NCI-H1436 treated with DMSO at 0.1 percent for 48 hours (cell line): Measurements from ENCODE around the gene LRIT1.
"Not testable (repeated sequence)": the region's sequence is repeated elsewhere in the genome, so short reads cannot be mapped to it uniquely, and the experiment has no call there.

Experiments
- DNase-seq: peaks from one replicate; lab custom pipeline; 2025; lab: John Stamatoyannopoulos, UW

The LRIT1 gene, protein sequence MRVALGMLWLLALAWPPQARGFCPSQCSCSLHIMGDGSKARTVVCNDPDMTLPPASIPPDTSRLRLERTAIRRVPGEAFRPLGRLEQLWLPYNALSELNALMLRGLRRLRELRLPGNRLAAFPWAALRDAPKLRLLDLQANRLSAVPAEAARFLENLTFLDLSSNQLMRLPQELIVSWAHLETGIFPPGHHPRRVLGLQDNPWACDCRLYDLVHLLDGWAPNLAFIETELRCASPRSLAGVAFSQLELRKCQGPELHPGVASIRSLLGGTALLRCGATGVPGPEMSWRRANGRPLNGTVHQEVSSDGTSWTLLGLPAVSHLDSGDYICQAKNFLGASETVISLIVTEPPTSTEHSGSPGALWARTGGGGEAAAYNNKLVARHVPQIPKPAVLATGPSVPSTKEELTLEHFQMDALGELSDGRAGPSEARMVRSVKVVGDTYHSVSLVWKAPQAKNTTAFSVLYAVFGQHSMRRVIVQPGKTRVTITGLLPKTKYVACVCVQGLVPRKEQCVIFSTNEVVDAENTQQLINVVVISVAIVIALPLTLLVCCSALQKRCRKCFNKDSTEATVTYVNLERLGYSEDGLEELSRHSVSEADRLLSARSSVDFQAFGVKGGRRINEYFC

DNA sequence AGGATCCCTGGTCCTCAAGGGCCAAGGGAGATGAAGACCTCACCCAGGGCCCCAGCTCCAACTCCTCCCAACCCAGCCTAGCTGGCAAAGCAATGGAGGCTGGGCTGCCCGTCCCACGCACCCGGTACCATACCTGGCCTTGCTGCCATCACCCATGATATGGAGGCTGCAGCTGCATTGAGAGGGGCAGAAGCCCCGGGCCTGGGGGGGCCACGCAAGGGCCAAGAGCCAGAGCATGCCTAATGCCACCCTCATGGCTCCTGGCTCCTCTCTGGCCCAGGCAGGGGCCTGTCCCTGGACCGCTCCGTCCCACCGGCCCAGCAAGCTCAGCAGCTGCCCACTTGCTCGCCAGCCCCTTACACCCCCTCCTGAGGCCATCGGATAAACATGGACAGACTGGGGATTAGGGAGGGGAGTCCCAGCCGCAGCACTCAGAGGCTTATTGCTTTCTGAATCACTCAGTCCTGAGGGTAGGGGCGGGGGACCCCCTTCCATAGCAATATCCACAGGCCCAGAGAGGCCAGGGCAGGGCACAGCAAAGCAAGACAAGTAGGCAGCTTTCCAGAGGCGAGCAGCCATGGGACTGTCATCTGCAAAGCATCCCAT is at the start of gene LRIT1:
Gene LRIT1 (minus strand): TSS at position 362 of the 606 bp plus-strand sequence. CDS start 107 bp downstream, at position 255.
- DNase-seq = no peak

DNA sequence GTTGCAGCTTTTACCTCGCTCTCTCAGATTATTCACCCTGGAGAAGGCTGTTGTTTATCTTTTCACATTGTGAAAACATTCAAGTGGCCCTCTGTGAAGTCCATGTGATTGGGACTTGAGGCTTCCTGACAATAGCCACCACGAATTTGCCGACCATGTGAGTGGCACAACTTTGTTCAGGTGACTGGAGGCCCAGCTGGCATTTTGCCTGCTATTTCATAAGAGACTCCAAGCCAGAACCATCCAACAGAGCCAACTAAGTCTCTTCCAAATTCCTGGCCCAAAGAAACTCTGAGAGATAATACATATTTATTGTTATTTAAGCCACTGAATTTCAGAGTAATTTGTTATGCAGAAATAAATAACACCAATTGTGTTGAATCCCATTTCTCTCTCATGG is 48.9 kb upstream of the LRIT1 start:
- DNase-seq = no peak

DNA sequence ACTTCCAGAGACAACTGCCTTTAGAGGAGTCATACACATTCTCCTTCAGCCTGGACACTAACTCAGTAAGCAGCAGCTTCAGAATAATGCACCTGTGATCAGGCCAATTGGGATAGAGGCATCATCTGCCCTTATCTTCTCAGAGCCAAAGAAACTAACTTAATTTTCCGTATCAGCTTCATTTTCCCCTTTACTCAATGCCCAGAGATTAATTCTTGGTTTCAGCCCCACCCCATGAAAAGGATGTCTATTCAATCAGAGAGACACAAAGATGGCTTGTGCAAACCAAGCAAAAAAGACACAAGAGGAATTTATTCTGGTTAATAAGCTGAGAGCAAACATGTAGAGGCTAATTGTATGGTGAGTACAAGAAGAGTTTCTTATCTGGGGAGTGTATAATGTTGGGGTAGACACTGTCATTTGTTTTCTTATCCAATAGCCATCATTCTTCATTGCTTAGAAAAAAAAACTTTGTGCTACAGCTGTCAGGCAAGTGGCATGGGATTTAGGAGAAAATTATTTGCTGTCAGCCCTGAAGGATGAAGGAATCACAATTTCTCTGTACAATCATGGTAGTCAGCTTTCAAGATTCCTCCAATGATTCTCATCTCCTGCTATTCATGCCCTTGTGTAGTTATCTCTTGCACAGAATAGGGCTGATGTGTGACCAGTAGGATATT is 48.3 kb upstream of the LRIT1 start:
- no peak for DNase-seq

DNA sequence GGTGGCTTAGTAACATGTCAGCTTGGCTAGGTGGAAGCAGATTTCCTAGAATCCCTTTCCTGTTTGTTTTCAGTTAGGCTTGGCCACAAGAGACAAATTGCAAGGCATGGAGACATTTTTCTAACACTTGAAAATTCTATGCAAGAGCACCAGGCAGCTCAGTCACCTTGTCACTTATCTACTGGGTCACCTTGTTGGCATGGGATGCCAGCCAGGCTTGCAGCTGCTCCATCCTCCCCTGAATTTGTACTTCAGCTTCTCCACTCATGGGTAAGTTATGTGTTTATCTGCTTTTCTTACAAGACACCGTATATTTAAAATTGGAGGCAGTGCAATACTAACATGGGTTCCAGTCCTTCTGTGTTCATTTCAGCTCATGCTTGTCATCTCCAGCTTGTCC is 46.8 kb upstream of the LRIT1 start:
- no peak for DNase-seq

DNA sequence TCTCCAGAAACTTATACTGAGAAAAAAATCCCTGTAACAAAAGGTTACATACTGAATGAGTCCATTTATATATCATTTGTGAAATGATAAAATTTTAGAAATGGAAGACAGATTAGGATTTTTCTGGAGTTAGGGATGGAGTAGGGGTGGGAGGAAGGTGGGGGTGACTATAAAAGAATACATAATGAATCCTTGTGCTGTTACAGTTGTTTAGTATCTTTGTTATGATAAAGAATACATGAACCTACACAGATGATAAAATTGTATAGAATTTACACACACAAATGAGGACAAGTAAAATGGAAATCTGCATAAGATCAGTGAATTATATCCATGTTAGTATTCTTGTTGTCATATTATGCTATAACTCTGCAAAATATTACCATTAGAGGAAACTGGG is 45.3 kb upstream of the LRIT1 start:
- DNase-seq = no peak

DNA sequence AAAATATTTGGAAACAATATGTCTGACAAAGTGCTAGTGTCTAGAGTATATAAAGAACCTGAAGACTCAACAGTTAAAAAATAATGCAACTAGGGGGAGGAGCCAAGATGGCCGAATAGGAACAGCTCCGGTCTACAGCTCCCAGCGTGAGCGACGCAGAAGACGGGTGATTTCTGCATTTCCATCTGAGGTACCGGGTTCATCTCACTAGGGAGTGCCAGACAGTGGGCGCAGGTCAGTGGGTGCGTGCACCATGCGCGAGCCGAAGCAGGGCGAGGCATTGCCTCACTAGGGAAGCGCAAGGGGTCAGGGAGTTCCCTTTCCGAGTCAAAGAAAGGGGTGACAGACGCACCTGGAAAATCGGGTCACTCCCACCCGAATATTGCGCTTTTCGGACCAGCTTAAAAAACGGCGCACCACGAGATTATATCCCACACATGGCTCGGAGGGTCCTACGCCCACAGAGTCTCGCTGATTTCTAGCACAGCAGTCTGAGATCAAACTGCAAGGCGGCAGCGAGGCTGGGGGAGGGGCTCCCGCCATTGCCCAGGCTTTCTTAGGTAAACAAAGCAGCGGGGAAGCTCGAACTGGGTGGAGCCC is 38.6 kb upstream of the LRIT1 start:
- DNase-seq = not testable (repeated sequence)

DNA sequence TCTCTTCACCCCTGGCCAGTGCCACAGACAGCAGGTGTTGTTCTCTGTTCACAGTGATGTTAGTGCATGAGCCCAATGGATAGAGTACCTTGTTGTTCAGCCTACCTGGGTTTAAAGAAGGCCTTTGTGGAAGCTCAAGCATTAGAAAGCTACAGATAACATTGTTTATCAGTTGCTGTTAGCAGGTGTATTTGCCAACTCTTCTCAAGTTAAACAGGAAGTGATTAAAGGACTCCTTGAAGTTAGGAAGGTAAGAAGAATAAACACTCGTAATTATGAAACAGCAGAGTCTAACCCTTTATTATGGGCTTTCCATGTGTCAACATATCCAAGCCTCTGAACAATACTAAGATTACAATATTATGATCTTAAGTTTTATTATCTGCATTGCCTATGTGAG is 29.4 kb upstream of the LRIT1 start:
- DNase-seq = peak; percentile 84

DNA sequence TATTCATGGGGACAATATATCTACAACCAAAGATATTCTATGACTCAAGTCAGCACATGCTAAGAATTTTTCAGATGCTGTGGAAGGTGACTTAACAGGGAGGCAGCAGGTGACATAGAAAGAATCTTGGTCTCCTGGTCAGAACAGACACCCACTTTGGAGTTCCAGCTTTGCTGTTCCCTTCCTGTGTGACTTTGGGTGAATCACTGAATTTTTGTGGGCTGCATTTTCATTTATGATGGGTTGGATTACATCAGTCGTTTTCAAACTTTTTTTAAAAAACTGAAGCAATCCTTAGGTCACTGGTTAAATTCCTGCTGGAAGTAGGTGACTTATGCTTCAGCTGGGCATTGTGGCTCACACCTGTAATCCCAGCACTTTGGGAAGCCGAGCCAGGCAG is 28.4 kb upstream of the LRIT1 start:
- no peak for DNase-seq

DNA sequence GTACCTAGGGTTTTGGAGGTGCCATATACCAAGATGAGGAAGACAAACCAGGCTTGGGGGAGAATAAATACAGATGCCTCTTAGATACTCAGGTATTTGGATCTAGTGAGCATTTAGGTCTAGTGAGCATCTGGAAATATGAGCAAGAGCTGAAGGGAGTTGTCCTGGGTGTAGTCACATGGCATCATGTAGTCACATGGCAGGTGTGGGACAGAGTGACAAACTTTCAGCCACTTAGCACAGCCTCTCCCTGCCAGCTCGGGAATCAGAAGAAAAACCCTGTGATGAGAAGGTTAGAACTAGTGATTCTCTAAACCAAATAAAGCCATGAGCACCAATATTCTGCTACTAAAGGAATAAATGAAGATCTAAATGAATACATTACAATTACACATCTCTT is 27.8 kb upstream of the LRIT1 start:
- no peak for DNase-seq

DNA sequence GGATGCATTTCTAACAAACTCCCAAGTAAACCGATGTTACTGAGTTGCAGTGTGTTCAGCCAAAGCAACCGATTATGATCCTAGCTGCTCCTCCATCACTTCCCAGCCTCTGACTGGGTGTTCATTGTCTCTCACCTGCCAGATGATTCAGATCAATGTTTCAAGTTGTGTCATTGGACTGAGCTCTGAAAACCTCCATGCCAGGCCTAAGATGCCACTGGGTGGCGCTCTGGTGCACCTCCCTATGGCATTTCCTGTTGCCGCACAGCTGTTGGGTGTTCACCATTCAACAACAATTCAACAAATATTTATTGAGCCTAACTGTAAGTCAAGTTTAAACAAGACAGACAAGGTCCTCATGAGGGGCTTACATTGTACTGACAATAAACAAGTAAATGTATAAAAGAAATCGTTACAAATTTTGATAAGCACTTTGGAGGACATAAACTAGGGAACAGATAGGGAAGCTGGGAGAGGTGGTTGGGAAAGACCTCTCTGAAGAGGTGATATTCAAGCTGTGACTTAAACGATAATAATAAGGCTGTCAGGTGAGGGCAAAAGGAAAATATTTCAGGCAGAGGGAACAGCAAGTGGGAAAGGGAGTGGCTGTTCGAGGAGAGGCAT is 26.3 kb upstream of the LRIT1 start:
- no peak for DNase-seq

DNA sequence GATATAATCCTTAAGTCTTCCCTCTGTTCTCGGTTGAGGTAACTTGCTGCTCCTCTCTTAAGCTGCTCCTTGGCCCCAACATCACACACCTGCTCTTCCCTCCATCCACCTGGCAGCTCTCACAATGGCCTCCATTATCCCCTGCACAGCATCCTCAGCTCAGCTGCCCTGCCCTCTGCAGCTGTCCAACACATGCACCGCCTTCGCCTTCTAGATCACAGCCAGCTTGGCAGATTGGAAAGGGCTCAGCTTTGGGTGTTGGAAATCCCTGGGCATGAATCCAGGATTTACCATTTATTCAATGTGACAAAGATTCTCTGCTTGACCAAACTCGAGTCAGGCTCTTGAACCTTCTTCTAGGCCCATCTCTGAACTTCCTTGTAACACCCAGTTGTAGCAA is 24.1 kb upstream of the LRIT1 start:
- no peak for DNase-seq

DNA sequence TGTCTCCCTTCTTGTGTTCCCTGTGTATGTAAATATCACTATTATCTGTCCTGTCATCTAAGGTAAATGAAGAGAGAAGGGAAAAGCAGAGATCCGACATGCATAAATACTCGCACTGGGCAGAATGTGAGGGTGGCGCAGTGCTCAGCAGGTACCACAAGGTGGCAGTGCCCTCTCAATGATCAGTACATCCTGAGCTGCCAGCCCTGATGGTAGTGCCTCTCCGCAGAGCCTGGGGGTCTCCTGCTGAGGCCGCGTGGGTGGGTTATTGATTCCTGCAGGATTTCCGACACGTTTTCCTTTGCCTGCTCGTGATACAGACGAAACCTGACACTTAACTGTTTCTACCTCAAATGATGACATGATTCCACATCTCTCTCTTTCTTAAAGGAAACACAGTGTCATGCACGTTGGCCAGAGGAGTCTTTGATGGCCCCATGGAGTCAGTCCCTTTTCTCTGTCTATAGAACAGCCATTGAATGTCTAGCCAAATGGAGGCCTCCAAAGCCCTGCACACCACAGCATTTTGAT is 23.3 kb upstream of the LRIT1 start:
- DNase-seq = no peak

DNA sequence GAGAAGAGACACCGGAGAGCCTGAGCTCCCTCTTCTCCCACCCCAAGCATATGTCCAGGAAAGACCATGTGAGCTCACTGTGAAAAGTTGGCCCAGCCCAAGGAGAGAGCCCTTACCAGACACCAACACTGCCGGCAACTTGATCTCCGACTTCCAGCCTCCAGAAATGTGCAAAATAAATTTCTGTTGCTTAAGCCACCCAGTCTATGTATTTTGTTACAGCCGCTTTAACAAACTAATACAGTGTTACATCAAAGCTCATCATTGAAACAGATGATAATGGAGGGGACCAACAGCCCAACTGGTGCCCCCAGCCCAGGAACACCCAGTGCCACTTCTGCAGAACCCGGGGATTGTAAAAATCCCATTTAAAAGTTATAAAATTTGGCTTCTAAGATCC is 22.4 kb upstream of the LRIT1 start:
- no peak for DNase-seq

DNA sequence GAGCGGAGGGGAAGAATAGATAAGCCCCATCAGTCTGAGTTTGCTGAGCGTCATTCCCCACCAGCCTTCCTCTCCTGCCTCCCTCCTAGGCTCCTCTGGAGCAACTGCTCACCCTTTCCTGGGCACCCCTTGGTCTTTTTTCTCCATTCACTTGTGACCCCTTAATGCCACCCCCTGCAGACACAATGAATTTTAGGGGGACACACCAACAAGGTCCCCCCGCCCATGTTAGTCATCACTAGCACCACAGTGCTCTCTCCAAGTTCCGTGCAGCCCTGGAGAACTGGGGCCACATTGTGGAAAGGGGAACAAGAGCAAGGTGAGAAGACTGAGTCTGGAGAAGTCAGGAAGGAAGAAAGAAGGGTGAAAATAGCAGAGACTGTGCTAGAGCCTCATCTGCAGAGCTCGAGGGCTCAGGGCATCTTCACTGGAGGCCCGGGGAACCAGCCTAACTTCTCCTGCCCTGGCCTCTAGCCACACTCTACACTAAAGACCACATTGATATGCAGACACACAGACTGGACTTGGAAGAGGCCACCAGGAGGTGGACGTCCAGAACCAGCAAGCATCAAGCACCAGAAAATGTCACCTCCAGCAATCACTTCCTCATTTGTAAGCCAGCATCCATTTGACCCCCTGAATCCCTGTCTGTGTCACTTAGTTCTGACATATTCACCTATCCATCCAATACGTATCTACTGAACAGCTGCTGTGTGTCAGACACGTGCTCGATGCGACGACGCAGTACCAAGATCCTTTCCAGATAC is 21.0 kb upstream of the LRIT1 start:
- DNase-seq = no peak

DNA sequence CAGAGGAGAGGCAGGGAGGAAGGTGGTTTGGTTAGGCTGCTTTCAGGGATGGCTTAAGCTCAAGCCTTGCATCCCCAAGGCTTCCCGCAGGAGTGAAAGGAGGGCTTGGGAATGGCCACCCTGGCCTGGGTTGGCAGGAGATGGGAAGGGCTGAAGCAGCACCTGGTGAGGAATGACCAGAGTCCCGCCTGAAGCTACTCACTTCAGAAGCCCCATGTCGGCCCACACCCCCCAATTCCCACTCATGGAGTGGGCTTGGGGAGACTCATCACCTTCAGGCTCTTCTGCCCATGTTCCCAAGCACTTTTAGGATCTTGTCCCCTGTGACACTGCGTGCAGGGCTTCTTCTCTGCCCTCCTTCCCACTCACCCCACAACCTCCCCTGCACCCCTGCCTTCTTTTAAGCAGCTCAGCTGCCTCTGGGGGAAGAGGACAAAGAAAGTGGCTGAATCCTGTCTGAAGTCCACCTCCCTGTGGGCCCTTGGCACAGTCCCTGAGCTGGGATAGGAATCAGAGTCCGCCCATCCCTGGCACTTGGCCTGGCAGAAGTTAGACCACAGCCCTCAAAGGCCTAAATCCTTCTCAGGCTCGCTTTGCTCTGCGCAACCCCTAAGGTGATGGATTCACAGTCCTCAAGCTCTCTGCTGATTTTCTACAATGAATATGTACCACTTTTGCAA is 20.0 kb upstream of the LRIT1 start:
- no peak for DNase-seq

DNA sequence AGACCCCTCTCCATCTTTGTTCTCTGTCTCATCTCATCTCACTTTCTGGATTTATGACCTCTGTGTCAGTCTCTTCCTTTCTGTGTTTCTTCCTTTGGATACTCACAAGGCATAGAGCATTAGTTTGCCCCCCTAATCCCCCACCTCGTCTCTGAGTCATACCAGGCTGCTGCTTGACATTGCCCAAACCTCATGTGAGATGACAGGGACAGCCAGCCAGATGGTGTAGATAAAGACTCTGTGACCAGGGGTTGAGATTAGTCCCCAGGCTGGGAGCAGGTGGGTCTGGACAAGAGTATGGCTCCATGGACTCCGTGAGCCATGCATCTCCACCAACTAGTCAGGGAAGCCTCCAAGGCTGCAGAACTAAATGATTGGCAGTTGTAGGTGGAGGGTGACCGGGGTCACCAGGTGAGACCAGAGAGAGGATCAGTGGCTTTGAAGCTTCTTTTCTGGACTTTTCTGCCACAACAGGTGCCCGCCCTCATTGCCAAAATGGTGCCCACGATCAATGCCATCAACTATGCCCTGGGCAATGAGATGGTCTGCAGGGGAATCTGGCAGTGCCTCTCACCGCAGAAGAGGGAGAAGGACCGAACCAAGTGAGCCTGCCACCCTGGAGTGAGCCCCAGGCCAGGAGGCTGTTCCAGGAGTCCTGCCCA is 16.8 kb upstream of the LRIT1 start:
- DNase-seq = no peak

DNA sequence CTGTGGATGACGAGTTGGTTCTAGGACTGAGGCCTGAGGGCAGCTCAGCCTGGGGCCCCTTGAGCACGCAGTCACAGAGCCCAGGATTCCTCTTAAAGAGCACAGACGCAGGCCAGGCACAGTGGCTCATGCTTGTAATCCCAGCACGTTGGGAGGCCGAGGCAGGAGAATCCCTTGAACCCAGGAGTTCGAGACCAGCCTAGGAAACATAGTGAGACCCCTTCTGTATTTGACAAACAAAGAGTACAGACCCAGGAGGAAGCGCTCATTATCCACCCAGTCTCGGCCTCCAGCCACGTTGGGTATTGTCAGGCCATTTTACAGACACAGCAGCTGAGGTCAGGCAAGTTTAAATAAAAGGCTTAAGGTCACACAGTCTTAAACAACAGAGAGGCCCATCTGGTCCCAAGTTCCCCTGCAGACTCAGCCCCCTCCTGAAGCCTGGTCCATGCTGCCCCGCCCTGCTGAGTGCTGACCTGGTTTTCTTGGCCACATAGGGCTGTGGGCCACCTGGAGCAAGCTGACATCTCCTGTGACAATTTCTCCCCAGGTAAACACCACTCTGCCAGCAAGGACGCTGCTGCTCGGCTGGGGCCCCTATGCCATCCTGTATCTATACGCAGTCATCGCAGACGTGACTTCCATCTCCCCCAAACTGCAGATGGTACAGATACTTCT is 16.1 kb upstream of the LRIT1 start:
- no peak for DNase-seq

DNA sequence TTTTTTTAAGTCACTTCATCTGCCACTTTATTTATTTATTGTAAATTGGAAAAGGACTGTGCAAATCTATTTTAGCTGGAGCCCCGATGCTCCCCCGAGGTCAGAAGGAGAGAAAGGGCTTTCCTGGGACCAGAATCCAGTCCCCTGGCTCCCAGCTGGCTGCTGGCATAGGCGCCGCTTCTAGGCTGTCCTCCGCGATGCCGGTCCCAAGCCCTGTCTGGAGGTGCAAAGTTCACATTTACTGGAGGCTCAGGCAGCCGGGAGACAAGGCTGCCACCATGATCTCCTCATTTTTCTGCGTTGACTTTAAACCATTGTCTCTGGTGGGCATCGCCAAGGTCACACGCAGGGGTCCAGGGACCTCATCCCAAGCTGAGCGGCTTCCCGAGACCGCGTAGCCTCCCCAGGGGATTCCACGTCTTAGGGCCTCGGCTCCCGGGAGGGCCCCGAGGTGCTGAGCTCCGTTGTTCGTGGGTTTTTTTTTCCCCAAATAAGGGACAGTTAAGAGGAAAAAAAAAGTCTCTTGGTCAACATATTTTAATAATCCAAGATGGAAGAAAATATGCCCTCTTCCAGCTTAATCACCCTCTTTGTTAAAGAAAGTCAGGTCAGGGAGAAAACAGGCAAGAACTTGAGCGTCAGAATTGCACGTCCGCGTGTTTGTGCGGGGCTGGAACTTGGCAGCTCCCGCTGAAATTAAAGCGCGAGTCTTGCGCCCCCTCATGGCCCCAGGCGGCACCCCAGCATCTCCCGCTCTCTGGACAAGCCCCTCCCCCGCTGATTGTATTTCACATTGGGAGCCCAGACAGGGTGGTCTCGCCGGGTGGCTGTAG is 15.4 kb upstream of the LRIT1 start:
- no peak for DNase-seq
